ENCODE results near the gene BRD2.

DNA sequence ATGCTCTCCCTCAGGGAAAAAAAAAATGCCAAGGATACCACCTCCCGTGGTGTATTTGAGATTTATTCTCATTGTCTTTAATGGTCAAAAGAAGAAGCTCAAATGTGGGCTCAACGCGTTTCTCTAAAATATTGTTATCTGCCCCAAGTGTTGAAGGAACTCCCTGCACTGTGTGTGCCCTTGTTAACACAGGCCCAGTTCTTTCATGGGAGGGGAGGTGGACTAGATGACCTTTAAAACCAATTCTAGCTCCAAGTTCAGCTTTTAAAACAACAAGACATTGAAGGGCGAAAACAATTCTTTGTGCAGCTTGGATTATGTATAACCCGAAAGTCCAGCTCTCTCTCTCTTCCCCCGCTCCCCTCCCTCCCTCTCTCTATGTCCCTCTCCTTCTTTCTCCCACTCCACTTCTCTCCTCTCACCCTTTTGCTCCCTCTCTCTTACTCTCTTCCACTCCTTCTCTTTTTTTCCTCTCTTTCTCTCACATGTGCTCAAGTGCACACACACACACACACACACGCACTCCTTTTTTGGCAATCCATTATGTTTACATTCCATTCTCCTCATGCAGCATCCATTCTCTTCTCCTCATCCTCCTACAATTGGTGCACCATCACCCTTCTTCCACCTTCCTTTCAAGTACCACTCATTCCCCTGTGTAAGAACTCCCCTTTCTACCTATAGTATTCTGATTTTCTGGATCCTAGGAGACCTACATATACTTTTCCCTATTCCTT lies 36.1 kb upstream of the BRD2 start:
- TF ChIP-seq, protein P1, sequence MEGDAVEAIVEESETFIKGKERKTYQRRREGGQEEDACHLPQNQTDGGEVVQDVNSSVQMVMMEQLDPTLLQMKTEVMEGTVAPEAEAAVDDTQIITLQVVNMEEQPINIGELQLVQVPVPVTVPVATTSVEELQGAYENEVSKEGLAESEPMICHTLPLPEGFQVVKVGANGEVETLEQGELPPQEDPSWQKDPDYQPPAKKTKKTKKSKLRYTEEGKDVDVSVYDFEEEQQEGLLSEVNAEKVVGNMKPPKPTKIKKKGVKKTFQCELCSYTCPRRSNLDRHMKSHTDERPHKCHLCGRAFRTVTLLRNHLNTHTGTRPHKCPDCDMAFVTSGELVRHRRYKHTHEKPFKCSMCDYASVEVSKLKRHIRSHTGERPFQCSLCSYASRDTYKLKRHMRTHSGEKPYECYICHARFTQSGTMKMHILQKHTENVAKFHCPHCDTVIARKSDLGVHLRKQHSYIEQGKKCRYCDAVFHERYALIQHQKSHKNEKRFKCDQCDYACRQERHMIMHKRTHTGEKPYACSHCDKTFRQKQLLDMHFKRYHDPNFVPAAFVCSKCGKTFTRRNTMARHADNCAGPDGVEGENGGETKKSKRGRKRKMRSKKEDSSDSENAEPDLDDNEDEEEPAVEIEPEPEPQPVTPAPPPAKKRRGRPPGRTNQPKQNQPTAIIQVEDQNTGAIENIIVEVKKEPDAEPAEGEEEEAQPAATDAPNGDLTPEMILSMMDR (conservative IDR thresholded peaks at IDR 0.05), result no peak
- TF ChIP-seq ZFX (IDR thresholded peaks at IDR 0.05), result no peak

Data from C4-2B (cell line).